IMR-90 (cell line): ENCODE results near the gene OSMR. TPM values are rescaled to one million over a fixed set of nuclear protein-coding genes. Genes with fewer than 3 reads are reported as not detected.

Experiments used
- ATAC-seq: fragments of 200-7000 bp; cut with Tn5 transposase; 2 replicates; pipeline ENCODE4 v1.9.1; 2020; ENCODE audit warnings: low read depth, mild to moderate bottlenecking, moderate library complexity
- BruUV-seq: library from RNA; stranded (reverse); fragments of 400-500 nt; replicated peaks from 2 replicates; lab custom pipeline; 2021; lab: Mats Ljungman, UMichigan
- CTCF ChIA-PET: fragments of 300-600 bp; formaldehyde crosslinking; extraction: SDS; loops from one replicate; lab custom pipeline; 2021; ENCODE audit warnings: antibody characterized with exemption; lab: Yijun Ruan, JAX
- POLR2A ChIA-PET: fragments of 300-600 bp; sonication (Branson Sonifier 250); formaldehyde crosslinking; loops from one replicate; lab custom pipeline; 2022; ENCODE audit warnings: antibody characterized with exemption; ENCODE audit not compliant: unreplicated experiment; lab: Charles Lee
- DNase-seq: peaks from one replicate; pipeline ENCODE4 v3.0.0; 2013
- H2AFZ ChIP-seq: replicated peaks from 2 replicates; pipeline ENCODE3; 2013; ENCODE audit warnings: low read length, mild to moderate bottlenecking; ENCODE audit not compliant: poor library complexity
- H2AK5ac ChIP-seq: 2 replicates; pipeline ENCODE4 v1.6.1; 2013; ENCODE audit warnings: low read depth, low read length, inconsistent platforms
- H2AK9ac ChIP-seq: replicated peaks from 2 replicates; pipeline ENCODE3; 2013; ENCODE audit warnings: mild to moderate bottlenecking, low read depth, low read length, moderate library complexity; ENCODE audit not compliant: poor library complexity
- H2BK120ac ChIP-seq: 2 replicates; pipeline ENCODE4 v1.6.1; 2013; ENCODE audit warnings: low read depth, low read length, inconsistent platforms
- H2BK15ac ChIP-seq: 3 replicates; pipeline ENCODE4 v1.6.1; 2013; ENCODE audit warnings: low read depth, low read length, inconsistent platforms
- H2BK20ac ChIP-seq: 2 replicates; pipeline ENCODE4 v1.6.1; 2013; ENCODE audit warnings: low read depth, mild to moderate bottlenecking, inconsistent platforms, low read length, moderate library complexity
- H2BK5ac ChIP-seq: 2 replicates; pipeline ENCODE4 v1.6.1; 2013; ENCODE audit warnings: mild to moderate bottlenecking, low read depth, low read length, inconsistent platforms; ENCODE audit not compliant: poor library complexity, severe bottlenecking
- H3K14ac ChIP-seq: replicated peaks from 2 replicates; pipeline ENCODE4 v1.6.1; 2013; ENCODE audit warnings: low read depth, low read length, inconsistent platforms
- H3K18ac ChIP-seq: 2 replicates; pipeline ENCODE4 v1.6.1; 2013; ENCODE audit warnings: low read depth, low read length, control low read depth
- H3K23ac ChIP-seq: 2 replicates; pipeline ENCODE4 v1.6.1; 2013; ENCODE audit warnings: low read depth, low read length, inconsistent platforms
- H3K27ac ChIP-seq: 2 replicates; pipeline ENCODE4 v1.5.1; 2013; ENCODE audit warnings: mild to moderate bottlenecking, control low read depth, low read length; ENCODE audit not compliant: insufficient read depth
- H3K27me3 ChIP-seq: 2 replicates; pipeline ENCODE4 v1.6.1; 2013; ENCODE audit warnings: low read length; ENCODE audit not compliant: control insufficient read depth, insufficient read depth
- H3K36me3 ChIP-seq: 2 replicates; pipeline ENCODE4 v1.6.1; 2013; ENCODE audit warnings: low read length, mixed read lengths; ENCODE audit not compliant: control insufficient read depth, insufficient read depth
- H3K4ac ChIP-seq: 2 replicates; pipeline ENCODE4 v1.6.1; 2013; ENCODE audit warnings: low read depth, low read length, inconsistent platforms
- H3K4me1 ChIP-seq: 2 replicates; pipeline ENCODE4 v1.6.1; 2013; ENCODE audit warnings: low read length, mixed read lengths; ENCODE audit not compliant: control insufficient read depth, insufficient read depth
- H3K4me2 ChIP-seq: 2 replicates; pipeline ENCODE4 v1.6.1; 2013; ENCODE audit warnings: low read depth, mild to moderate bottlenecking, control low read depth, low read length, moderate library complexity
- H3K4me3 ChIP-seq: 2 replicates; pipeline ENCODE4 v1.5.1; 2013; ENCODE audit warnings: low read depth, mild to moderate bottlenecking, control low read depth, low read length, moderate library complexity; ENCODE audit not compliant: insufficient read depth
- H3K56ac ChIP-seq: 2 replicates; pipeline ENCODE4 v1.6.1; 2013; ENCODE audit warnings: low read length, inconsistent platforms; ENCODE audit not compliant: insufficient read depth; ENCODE audit errors: extremely low read depth
- H3K79me1 ChIP-seq, 2 experiments: 2 replicates each; pipeline ENCODE4 v1.6.1; 2013; ENCODE audit warnings: low read length in 2 of 2, inconsistent platforms in 1 of 2, low read depth in 1 of 2
- H3K9ac ChIP-seq: 2 replicates; pipeline ENCODE4 v1.6.1; 2013; ENCODE audit warnings: low read depth, low read length, control low read depth
- H3K9me1 ChIP-seq: 2 replicates; pipeline ENCODE4 v1.6.1; 2013; ENCODE audit warnings: low read length, inconsistent platforms; ENCODE audit not compliant: insufficient read depth
- H3K9me3 ChIP-seq: 2 replicates; pipeline ENCODE4 v1.6.1; 2013; ENCODE audit warnings: low read length; ENCODE audit not compliant: control insufficient read depth, insufficient read depth
- H4K20me1 ChIP-seq: 2 replicates; pipeline ENCODE4 v1.6.1; 2013; ENCODE audit warnings: low read length, inconsistent platforms; ENCODE audit not compliant: insufficient read depth
- H4K5ac ChIP-seq: 2 replicates; pipeline ENCODE4 v1.6.1; 2013; ENCODE audit warnings: mild to moderate bottlenecking, low read depth, low read length, control low read depth
- H4K8ac ChIP-seq, 2 experiments: 2 replicates each; pipeline ENCODE4 v1.6.1; 2013; ENCODE audit warnings: low read depth in 2 of 2, low read length in 2 of 2, control low read depth in 1 of 2, inconsistent platforms in 1 of 2
- H4K91ac ChIP-seq: 2 replicates; pipeline ENCODE4 v1.6.1; 2013; ENCODE audit warnings: low read depth, low read length, inconsistent platforms; ENCODE audit not compliant: insufficient read depth
- CHD1 ChIP-seq: IDR thresholded peaks from 2 replicates; pipeline ENCODE4 v1.6.1; 2012; ENCODE audit warnings: low read depth, low read length, improper control_type of control experiment
- ELK1 ChIP-seq: fragments of 150-350 bp; IDR thresholded peaks from 2 replicates; pipeline ENCODE4 v1.6.1; 2016; ENCODE audit warnings: low read depth, mild to moderate bottlenecking, low read length, moderate library complexity, borderline replicate concordance
- FOS ChIP-seq: fragments of 150-350 bp; IDR thresholded peaks from 2 replicates; pipeline ENCODE4 v1.6.1; 2016; ENCODE audit warnings: low read depth, low read length
- MAZ ChIP-seq: IDR thresholded peaks from 2 replicates; pipeline ENCODE4 v1.6.1; 2012; ENCODE audit warnings: low read depth, mild to moderate bottlenecking, low read length, improper control_type of control experiment, moderate library complexity, borderline replicate concordance
- MXI1 ChIP-seq: IDR thresholded peaks from 2 replicates; pipeline ENCODE4 v1.6.1; 2012; ENCODE audit warnings: low read depth, mild to moderate bottlenecking, low read length, moderate library complexity, borderline replicate concordance
- NFE2L2 ChIP-seq: fragments of 150-350 bp; IDR thresholded peaks from 2 replicates; pipeline ENCODE4 v1.6.1; 2016; ENCODE audit warnings: low read depth, mild to moderate bottlenecking, low read length
- POLR2A ChIP-seq: IDR thresholded peaks from 2 replicates; pipeline ENCODE4 v1.6.1; 2012; ENCODE audit warnings: mild to moderate bottlenecking, low read depth, low read length
- SMC3 ChIP-seq: fragments of 150-350 bp; IDR thresholded peaks from 2 replicates; pipeline ENCODE4 v1.6.1; 2016; ENCODE audit warnings: low read depth, mild to moderate bottlenecking, antibody characterized with exemption, low read length, moderate library complexity
- USF2 ChIP-seq: fragments of 150-350 bp; IDR thresholded peaks from 2 replicates; pipeline ENCODE4 v1.6.1; 2017; ENCODE audit warnings: mild to moderate bottlenecking, antibody characterized with exemption, low read length, low read depth
- WGBS, 2 experiments: methylation state at CpG; one replicate each; pipeline versions ENCODE4 v1.1.5 to v1.1.7; 2013; ENCODE audit warnings: missing lambda C conversion rate in 2 of 2; ENCODE audit not compliant: insufficient read length in 1 of 2; ENCODE audit errors: extremely low coverage in 2 of 2; 5-methylcytosine and 5-hydroxymethylcytosine counted together
- dilution Hi-C: fragments of 300-500 bp; cut with HindIII; formaldehyde crosslinking; loops from one replicate; pipeline ENCODE4 v1.14.3; 2018; ENCODE audit warnings: low sequenced_read_pairs; ENCODE audit not compliant: unreplicated experiment
- in situ Hi-C: fragments of 300-500 bp; cut with MboI; formaldehyde crosslinking; loops from 3 replicates; pipeline ENCODE4 v1.14.3; 2019; ENCODE audit warnings: low sequenced_read_pairs, inconsistent platforms, mixed read lengths
- intact Hi-C: fragments of 100-400 bp; cut with micrococcal nuclease; formaldehyde crosslinking; loops from 2 replicates; pipeline ENCODE4 v1.10.0; 2022
- polyA plus RNA-seq, 3 experiments: library from polyadenylated mRNA; depleted of rRNA; stranded (reverse); fragments of >200 nt; gene quantifications; 2 replicates each; pipeline ENCODE4 v1.2.3, GENCODE V29; 2012; ENCODE audit warnings: low replicate concordance in 1 of 3
- total RNA-seq: library from RNA; depleted of rRNA; stranded (reverse); fragments of >200 nt; gene quantifications from 2 replicates; pipeline ENCODE4 v1.2.3, GENCODE V29; 2012

OSMR gene
- total and polyA plus RNA-seq, 2 of the 4 experiments (the other 2 are of a cell fraction) = 41.6 to 48.7 TPM

- H3K23ac ChIP-seq = no peak overlapping the region
- H3K9me1 ChIP-seq = no peaks in the 10 kb centered on the region
- H4K91ac ChIP-seq = no peak overlapping the region
- POLR2A ChIA-PET = no interaction called here
- in situ Hi-C loops (no loop called here), intact Hi-C loops (no loop called here), dilution Hi-C loops (no loop called here)
- 57% methylated on average over 3 of the region's 6 CpGs; no CpG with 5 or more reads in 1 of the 2 experiments for WGBS, 2 experiments
- no peak overlapping the region for H2BK120ac ChIP-seq
- no peak overlapping the region for H3K18ac ChIP-seq
- no peak overlapping the region for H2BK20ac ChIP-seq
- H3K4me1 ChIP-seq = peaks cover 7% of the 10 kb centered on the region
- no peaks in the 10 kb centered on the region for H4K20me1 ChIP-seq
- H3K36me3 ChIP-seq = no peaks in the 10 kb centered on the region
- H3K56ac ChIP-seq = no peak overlapping the region
- no peak overlapping the region for H2BK5ac ChIP-seq
- TF ChIP-seq NFE2L2 = no peak
- TF ChIP-seq SMC3 = no peak
- no peak for TF ChIP-seq MXI1
- TF ChIP-seq POLR2A = no peak
- no peak for TF ChIP-seq USF2
- TF ChIP-seq MAZ = no peak
- TF ChIP-seq ELK1 = no peak
- TF ChIP-seq CHD1 = no peak
- no peak for TF ChIP-seq FOS
- no peak overlapping the region for H4K5ac ChIP-seq
- no peak overlapping the region for H3K27ac ChIP-seq
- no peak overlapping the region for H3K14ac ChIP-seq
- H3K9ac ChIP-seq = no peak overlapping the region
- ATAC-seq = no peak
- H3K27me3 ChIP-seq = no peaks in the 10 kb centered on the region
- H3K4me2 ChIP-seq = no peak overlapping the region
- H3K4ac ChIP-seq = no peak overlapping the region
- H3K79me1 ChIP-seq = no peaks in the 10 kb centered on the region
- no peak overlapping the region for H3K4me3 ChIP-seq
- H3K9me3 ChIP-seq = no peaks in the 10 kb centered on the region
- BruUV-seq = no TSS peak
- no peak overlapping the region for H4K8ac ChIP-seq
- H2AFZ ChIP-seq = no peak overlapping the region
- H2BK15ac ChIP-seq = no peak overlapping the region
- CTCF ChIA-PET = interaction anchor here (1.4 kb wide), 1 partner anchor 362 kb away, joined by 5 read pairs; no protein-coding TSS in a partner anchor
- no peak for DNase-seq
- no peak overlapping the region for H2AK5ac ChIP-seq
- no peak overlapping the region for H2AK9ac ChIP-seq
These were observed 42.6 kb upstream of the OSMR start for GRCh38 chr5:38803246-38803645.
